Kidney tubule cell (primary cell): ENCODE results near the gene APOL6.
A peak's percentile ranks its signal among the peaks of the same experiment; 100 is the strongest.

Experiments used
- DNase-seq: peaks from one replicate; pipeline ENCODE4 v3.0.0-alpha.2; 2018; ENCODE audit warnings: low spot score

APOL6 gene

GRCh38 chr22:35648066-35649025, at the start of gene APOL6:
Gene APOL6, plus strand, starts transcription at chr22:35648446. Its CDS starts 7,980 bp downstream, at chr22:35656426.
- DNase-seq, result peak; percentile 75

DNA sequence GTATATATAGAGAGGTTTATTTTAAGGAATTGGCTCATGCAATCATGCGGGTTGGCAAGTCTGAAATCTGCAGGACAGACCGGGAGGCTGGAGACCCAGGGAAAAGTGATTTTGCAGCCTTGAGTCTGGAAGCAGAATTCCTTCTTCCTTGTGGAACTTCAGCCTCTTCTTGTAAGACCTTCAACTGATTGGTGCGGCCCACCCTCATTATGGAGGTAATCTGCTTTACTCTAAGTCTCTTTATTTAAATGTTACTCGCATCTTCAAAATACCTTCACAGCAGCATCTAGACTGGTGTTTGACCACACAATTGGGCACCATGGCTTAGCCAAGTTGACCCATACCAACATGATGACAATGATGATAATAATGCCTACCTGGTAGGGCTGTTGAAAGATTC, 48.9 kb upstream of the APOL6 start:
- DNase-seq, result no peak

DNA sequence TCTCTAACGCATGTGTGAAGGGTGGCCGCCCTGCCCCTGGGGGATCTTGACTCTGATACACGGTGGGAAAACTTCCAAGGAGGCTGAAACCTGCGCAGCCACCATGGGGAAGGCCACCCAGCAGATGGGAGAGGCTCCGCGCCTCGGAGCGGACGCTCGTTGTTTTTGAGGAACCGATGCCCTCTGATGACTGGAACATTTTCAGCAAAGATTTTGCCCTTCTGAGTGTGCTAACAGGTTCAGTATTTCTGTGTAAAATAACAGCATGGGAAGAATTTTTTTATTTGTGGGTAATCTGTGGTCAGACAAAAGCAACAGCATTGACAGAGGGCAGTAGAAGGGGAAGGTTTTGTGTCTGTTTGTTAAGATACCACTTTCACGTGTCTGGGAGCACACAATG, 47.8 kb upstream of the APOL6 start:
- DNase-seq, result no peak

DNA sequence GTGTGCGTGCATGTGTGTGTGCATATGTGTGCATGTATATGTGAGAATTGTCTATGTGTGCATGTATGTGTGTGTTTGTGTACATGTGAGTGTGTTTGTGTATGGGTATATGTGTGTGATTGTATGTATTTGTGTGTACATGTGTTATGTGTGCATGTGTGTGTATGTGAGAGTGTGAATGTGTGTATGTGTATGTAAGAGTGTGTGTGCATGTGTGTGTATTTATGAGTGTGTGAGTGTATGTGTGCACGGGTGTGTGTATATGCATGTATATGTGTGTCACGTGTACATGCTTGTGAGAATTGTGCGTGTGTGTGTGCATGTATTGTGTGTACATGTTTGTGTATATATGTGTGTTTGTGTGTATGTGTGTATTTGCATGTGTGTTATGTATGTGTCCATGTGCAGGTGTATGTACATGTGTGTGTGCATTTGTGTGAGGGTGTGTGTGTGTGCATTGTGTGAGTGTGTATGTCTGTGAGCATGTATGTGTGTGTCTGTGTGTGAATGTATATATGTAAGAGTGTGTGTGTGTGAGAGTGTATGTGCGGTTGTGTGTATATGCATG, 47.1 kb upstream of the APOL6 start:
- DNase-seq, result no peak

DNA sequence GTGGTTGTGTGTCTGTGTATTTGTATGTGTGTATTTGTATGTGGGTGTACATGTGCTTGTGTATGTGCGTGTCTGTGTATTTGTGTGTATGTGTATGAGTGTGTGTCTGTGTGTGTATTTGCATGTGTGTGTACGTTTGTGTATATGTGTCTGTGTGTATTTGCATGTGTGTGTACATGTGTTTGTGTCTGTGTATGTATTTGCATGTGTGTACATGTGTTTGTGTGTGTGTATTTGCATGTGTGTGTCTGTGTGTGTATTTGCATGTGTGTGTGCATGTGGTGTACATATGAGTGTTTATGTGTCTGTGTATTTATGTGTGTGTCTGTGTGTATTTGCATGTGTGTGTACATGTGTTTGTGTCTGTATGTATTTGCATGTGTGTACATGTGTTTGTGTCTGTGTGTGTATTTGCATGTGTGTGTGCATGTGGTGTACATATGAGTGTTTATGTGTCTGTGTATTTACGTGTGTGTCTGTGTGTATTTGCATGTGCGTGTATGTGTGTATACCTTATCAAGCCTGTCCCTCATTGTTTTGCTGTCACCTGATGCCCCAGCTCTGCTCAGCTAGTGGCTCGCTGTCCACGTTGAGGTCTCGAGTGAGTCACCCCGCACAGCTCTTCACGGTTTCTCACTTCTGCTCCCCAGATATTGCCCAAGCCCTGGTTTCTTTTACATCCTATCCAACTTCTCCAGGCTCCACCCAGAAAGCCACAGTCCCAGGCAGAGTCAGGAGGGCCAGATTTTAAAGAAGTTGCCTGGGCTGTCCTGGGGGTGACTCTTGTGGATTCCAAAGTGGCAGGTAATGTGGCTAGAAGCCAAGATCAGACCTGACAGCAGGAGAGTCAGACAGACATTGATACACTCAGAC, 46.3 kb upstream of the APOL6 start:
- peak; percentile 97 for DNase-seq

GRCh38 chr22:35604621-35605368, 43.5 kb upstream of the APOL6 start:
- no peak for DNase-seq

DNA sequence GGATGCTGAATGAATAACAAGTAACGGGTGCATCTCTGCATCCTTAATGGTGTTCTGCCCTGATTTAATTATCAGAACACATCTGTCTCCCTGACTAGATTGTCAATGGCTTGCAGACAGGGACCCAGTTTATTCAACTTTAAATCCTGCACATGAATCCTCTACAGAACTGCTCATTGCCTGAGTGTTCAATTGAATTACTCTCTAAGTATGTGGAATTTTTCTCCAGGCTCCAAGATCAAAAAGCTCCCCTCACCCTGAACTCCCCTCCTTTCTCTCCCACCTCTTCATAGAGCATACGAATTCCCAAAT, 42.9 kb upstream of the APOL6 start:
- no peak for DNase-seq

DNA sequence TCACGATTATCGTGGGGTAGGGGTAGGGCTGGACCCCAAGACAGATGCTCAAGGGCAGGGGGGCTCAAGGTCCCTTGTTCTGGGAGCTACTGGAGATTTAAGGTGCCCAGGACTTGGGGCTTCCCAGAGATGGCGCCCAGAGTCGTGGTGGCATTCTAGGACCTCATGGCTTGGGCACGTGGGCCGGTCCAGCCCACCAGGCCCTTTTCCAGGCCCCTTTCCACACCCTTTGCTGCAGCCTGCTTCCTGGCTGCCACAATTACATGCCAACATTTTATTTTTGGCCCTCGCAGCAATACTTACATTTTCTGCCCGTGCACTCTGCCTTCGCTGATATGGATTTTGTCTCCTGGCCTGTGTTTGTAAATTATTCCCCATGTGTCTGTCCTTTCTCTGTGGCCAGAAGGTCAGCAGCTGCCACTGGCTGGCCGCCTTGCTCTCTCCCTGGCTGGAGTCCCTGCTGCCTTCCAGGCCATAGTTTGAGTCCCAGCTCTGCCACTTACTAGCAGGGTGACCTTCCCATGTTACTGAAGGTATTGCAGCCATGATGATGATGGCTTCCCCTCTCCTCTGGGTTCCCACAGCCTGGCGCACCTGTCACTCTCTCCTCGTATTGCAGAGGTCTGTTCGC, 42.3 kb upstream of the APOL6 start:
- DNase-seq, result no peak

DNA sequence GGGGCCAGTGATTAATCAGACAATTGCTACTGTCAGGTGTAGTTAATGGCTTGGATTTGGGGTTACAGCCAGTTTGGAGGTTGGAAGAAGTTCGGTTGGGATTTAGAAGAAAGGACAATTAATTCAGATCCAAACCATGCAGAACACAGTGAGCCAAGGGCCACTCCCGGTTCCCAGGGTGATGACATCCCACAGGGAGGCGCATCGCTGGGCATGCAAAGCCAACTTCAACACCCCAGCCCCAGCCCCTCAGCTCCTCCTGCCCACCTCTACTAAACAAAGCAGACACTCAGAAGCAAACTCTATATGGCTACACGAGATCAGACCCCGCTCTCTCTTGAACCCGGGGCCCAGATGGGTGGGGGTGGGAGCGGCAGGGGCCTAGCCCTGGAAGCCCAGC, 41.3 kb upstream of the APOL6 start:
- DNase-seq, result no peak

DNA sequence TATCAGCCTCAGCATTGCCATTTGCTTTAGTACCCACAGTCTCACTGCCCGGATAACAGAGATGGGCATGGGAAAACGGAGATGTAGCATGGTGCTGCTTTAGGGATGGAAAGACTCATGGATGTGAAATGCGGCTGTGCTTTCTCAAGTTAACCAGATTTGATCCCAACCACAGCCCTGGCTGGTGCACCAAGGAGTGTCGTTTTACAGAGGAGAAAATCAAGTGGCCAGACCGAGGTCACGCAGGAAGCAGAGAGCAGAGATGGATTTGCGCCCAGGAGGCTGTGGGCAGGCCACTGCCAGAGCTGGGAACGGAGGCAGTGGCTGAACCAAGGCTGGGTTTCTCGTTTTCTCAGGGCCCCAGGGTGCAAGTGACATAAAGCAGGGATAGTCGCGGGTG, 40.2 kb upstream of the APOL6 start:
- DNase-seq, result no peak

GRCh38 chr22:35609261-35609660, 39.0 kb upstream of the APOL6 start:
- no peak for DNase-seq

DNA sequence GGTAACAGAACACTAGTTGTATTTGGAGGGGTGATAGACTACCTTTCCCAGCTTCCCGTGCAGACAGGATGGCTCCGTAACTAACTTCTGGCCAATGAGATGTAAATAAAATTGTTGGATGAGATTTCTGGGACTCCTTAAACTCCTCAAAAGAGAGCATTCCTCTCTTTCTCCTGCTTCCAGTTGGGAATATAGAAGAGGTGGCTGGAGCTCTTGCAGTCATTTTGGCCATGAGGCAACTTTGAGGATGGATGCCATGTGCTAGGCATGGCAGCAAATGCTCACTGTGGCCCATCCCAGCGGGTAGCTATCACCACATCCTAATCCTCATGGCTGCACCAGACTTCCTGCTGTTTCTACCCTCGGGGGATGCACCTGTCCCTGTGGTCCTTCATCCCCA, 38.5 kb upstream of the APOL6 start:
- no peak for DNase-seq

- DNase-seq, result no peak
These were observed 37.5 kb upstream of the APOL6 start for GRCh38 chr22:35610741-35611140.

GRCh38 chr22:35611200-35611890, 36.9 kb upstream of the APOL6 start:
- DNase-seq, result no peak

- DNase-seq, result no peak
These were observed 36.2 kb upstream of the APOL6 start for GRCh38 chr22:35611891-35612576.

GRCh38 chr22:35612903-35613302, 35.3 kb upstream of the APOL6 start:
- no peak for DNase-seq

DNA sequence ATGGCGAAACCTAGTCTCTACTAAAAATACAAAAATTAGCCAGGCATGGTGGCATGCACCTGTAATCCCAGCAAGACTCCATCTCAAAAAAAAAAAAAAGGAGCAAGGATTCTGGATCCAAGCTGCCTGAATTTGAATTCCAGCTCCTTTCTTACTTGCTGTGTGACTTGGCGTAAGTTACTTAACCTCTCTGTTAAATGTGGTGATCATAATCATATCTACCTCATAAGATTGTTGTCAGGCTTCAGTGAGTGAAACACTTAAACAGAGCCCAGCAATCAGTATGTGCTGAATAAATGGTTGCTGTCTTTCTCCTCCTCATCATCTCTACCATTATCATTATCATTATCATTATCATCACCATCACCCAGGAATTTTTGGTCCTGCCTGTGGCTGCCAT, 33.8 kb upstream of the APOL6 start:
- DNase-seq, result no peak

DNA sequence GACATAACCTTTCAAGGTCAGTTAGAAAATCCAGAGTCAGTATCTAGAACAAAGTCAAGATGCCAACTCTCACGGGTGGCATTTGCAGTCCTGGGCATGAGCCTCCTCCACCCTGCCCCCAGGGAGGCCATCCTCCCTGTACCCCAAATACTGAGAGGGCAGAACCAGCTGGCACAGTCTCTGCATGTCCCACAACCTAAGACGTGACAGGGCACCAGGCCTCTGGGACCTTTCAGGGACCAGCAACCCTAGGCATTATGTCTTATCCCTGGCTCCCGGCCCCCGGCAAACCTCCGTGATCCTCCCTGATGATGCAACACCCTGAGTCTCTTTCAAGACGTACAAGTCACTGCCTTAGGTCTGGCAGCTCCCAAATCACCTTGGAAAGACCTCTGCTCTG, 33.1 kb upstream of the APOL6 start:
- DNase-seq, result no peak

DNA sequence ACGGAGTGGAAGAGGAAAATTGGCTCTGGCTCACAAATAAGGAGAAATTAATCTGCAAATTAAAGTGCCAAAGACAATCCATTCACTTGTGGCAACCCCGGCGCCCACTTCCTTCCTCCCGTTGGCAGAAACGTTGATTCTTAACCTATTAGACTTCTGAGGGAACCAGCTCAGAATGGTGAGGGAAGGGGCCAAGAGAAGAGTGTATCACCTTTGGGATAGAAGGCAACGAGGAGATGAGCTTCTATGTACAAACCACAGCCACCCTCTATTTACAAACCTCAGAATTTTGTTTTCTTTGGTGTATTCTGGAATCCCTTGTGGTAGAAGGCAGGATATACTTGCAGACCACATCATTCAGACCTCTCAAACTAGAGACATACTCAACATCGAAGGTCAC, 32.2 kb upstream of the APOL6 start:
- DNase-seq, result no peak

GRCh38 chr22:35617137-35617755, 31.0 kb upstream of the APOL6 start, which contains the start of gene MB:
Gene MB, minus strand, starts transcription at chr22:35617329. Its CDS starts 72 bp downstream, at chr22:35617257.
- DNase-seq, result no peak
